ENCODE measurements around the gene PHYH. TPM values are rescaled to one million over a fixed set of nuclear protein-coding genes. Genes with fewer than 3 reads are reported as not detected.

The PHYH gene
- total RNA-seq, 2 experiments from 2014 or later, result 6.9 to 15.1 TPM

GRCh38 chr10:13317474-13317873, 17.6 kb upstream of the PHYH start:
- ChIA-PET POLR2A (interaction anchor here (0.8 kb wide), 1 partner anchor 76 kb away, joined by 10 read pairs; no protein-coding TSS in a partner anchor), CTCF (ENCODE audit: unreplicated experiment) (no interaction called here)

DNA sequence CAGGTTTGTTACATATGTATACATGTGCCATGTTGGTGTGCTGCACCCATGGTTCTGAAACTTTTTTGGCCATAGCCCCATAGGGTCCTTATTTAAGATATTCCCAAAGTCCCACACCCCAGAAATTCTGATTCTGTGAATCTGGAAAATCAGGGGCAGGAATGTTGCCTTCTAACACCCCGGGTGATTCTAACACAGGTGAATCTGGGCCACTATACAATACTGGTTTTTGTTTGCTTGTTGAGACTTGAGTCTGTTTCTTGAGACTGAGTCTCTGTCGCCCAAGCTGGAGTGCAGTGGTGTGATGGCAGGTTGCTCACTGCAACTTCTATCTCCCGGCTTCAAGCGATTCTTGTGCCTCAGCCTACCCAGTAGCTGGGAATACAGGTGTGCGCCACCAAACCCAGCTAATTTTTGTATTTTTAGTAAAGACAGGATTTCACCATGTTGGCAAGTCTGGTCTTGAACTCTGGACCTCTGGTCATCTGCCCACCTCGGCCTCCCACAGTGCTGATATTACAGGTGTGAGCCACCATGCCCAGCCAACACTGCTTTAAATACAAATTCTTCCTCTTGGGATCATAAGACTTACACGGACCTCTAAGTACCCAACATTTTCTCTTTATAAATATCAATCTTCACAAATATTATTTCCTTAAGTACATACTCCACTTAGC, 16.9 kb upstream of the PHYH start:
- intact Hi-C loops (cut with micrococcal nuclease; ENCODE audit: unreplicated experiment), result no loop called here

More at GRCh38 chr10:13317474-13317873, 17.6 kb upstream of the PHYH start:
- Histone ChIP-seq H3K79me2 (ENCODE audit: insufficient read depth, low read depth, low read length) (no peaks in the 10 kb centered on the region), H3K27ac (ENCODE audit: low read depth, low read length, poor library complexity, severe bottlenecking) (no peak overlapping the region), H4K20me1 (ENCODE audit: insufficient read depth, low read length) (no peaks in the 10 kb centered on the region), H3K9me3 (ENCODE audit: low read length) (no peaks in the 10 kb centered on the region), H2AFZ (ENCODE audit: low read length) (no peak overlapping the region), H3K36me3 (ENCODE audit: insufficient read depth, low read length) (peaks cover 42% of the 10 kb centered on the region), H3K9me2 (ENCODE audit: insufficient read depth, low read length) (no peaks in the 10 kb centered on the region), H3K4me1 (ENCODE audit: insufficient read depth, low read length, poor library complexity, severe bottlenecking) (no peaks in the 10 kb centered on the region), H3K4me3 (ENCODE audit: low read depth, low read length, poor library complexity, severe bottlenecking) (no peak overlapping the region), H3K4me2 (ENCODE audit: low read length) (no peak overlapping the region)
- intact Hi-C loops (cut with micrococcal nuclease; ENCODE audit: unreplicated experiment), result no loop called here
- no peak for DNase-seq (ENCODE audit: low spot score)
- BruUV-seq (replicated peaks), result no TSS peak
- TF ChIP-seq, protein P1, sequence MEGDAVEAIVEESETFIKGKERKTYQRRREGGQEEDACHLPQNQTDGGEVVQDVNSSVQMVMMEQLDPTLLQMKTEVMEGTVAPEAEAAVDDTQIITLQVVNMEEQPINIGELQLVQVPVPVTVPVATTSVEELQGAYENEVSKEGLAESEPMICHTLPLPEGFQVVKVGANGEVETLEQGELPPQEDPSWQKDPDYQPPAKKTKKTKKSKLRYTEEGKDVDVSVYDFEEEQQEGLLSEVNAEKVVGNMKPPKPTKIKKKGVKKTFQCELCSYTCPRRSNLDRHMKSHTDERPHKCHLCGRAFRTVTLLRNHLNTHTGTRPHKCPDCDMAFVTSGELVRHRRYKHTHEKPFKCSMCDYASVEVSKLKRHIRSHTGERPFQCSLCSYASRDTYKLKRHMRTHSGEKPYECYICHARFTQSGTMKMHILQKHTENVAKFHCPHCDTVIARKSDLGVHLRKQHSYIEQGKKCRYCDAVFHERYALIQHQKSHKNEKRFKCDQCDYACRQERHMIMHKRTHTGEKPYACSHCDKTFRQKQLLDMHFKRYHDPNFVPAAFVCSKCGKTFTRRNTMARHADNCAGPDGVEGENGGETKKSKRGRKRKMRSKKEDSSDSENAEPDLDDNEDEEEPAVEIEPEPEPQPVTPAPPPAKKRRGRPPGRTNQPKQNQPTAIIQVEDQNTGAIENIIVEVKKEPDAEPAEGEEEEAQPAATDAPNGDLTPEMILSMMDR (conservative IDR thresholded peaks at IDR 0.05; ENCODE audit: low read length), result no peak
- TF ChIP-seq EZH2phosphoT487 (IDR thresholded peaks at IDR 0.05; ENCODE audit: borderline replicate concordance, low read depth, low read length), result no peak

More for the DNA sequence above, 16.9 kb upstream of the PHYH start:
- H3K79me2 ChIP-seq (ENCODE audit: insufficient read depth, low read depth, low read length), result no peaks in the 10 kb centered on the region
- no peaks in the 10 kb centered on the region for H3K9me2 ChIP-seq (ENCODE audit: insufficient read depth, low read length)
- no peak overlapping the region for H2AFZ ChIP-seq (ENCODE audit: low read length)
- BruUV-seq (replicated peaks), result no TSS peak
- no peak for DNase-seq (ENCODE audit: low spot score)
- H3K36me3 ChIP-seq (ENCODE audit: insufficient read depth, low read length), result peaks cover 35% of the 10 kb centered on the region
- POLR2A ChIA-PET, result interaction anchor here (0.6 to 0.8 kb wide), 2 partner anchors 65 to 76 kb away, joined by 3 to 10 read pairs; no protein-coding TSS in a partner anchor
- no peak overlapping the region for H3K4me2 ChIP-seq (ENCODE audit: low read length)
- TF ChIP-seq, protein P1 (conservative IDR thresholded peaks at IDR 0.05; ENCODE audit: low read length), result no peak
- no peak for TF ChIP-seq EZH2phosphoT487 (IDR thresholded peaks at IDR 0.05; ENCODE audit: borderline replicate concordance, low read depth, low read length)
- H3K4me1 ChIP-seq (ENCODE audit: insufficient read depth, low read length, poor library complexity, severe bottlenecking), result no peaks in the 10 kb centered on the region
- H3K27ac ChIP-seq (ENCODE audit: low read depth, low read length, poor library complexity, severe bottlenecking), result no peak overlapping the region
- no peaks in the 10 kb centered on the region for H4K20me1 ChIP-seq (ENCODE audit: insufficient read depth, low read length)
- no peak overlapping the region for H3K4me3 ChIP-seq (ENCODE audit: low read depth, low read length, poor library complexity, severe bottlenecking)
- CTCF ChIA-PET (ENCODE audit: unreplicated experiment), result no interaction called here
- H3K9me3 ChIP-seq (ENCODE audit: low read length), result no peaks in the 10 kb centered on the region

Data from OCI-LY7 (cell line).